Posterior vena cava (tissue), 2 donors: ENCODE measurements around the gene IPPK. TPM values are rescaled to one million over a fixed set of nuclear protein-coding genes. Genes with fewer than 3 reads are reported as not detected.

ENCODE experiments used
- DNase-seq: peaks from one replicate; pipeline ENCODE4 v3.0.0-alpha.2; 2020; ENCODE audit warnings: low spot score
- intact Hi-C, 2 donors: fragments of 100-400 bp; cut with DNase I; formaldehyde crosslinking; loops; one replicate each; pipeline versions ENCODE4 v1.14.1 to v1.14.2; 2022 to 2023
- total RNA-seq, 2 donors: library from RNA; stranded (reverse); fragmentation: NEBNext Ultra II Directional; extraction: Animal tissue kit (Norgen Biotek cat#: 25700); gene quantifications; one replicate each; pipeline ENCODE4 v1.2.1, GENCODE V29; 2021
- donor health status: DM: yes; HTN: yes; CAD: no.
- donor health status: DM: yes; HTN: yes; CAD: no.

The IPPK gene
- total RNA-seq, 2 donors from 2014 or later: 5.8 to 6.6 TPM

GRCh38 chr9:92706218-92706940, 36.4 kb upstream of the IPPK start:
- no peak for DNase-seq
- intact Hi-C loops: no loop called here

GRCh38 chr9:92704528-92704927, 34.6 kb upstream of the IPPK start:
- intact Hi-C loops: no loop called here
- DNase-seq: no peak

- no peak for DNase-seq
- intact Hi-C loops: no loop called here
Measured at GRCh38 chr9:92696619-92697018, 26.7 kb upstream of the IPPK start.

- intact Hi-C loops: no loop called here
- no peak for DNase-seq
Measured at GRCh38 chr9:92686954-92687353, 17.0 kb upstream of the IPPK start.

- no peak for DNase-seq
- intact Hi-C loops: no loop called here
Measured at GRCh38 chr9:92685022-92685421, 15.1 kb upstream of the IPPK start.

GRCh38 chr9:92682269-92682668, 12.3 kb upstream of the IPPK start:
- no peak for DNase-seq
- intact Hi-C loops: no loop called here

- intact Hi-C loops: no loop called here
- no peak for DNase-seq
Measured at GRCh38 chr9:92680166-92681119, 10.5 kb upstream of the IPPK start.

- intact Hi-C loops: no loop called here
- no peak for DNase-seq
Measured at GRCh38 chr9:92679413-92680165, 9.7 kb upstream of the IPPK start.

- intact Hi-C loops: no loop called here
- peak; percentile 80 for DNase-seq
Measured at GRCh38 chr9:92671323-92671722, 1.4 kb upstream of the IPPK start.

- peak; percentile 81 for DNase-seq
- intact Hi-C loops: no loop called here
Measured at GRCh38 chr9:92669527-92669889, 423 bp downstream of the IPPK start.

GRCh38 chr9:92668746-92669526, 995 bp downstream of the IPPK start:
- DNase-seq: peak; percentile 88
- intact Hi-C loops: no loop called here

GRCh38 chr9:92666912-92667532, 2.9 kb downstream of the IPPK start:
- peak; percentile 17 for DNase-seq
- intact Hi-C loops: no loop called here

GRCh38 chr9:92666236-92666635, 3.7 kb downstream of the IPPK start:
- DNase-seq: peak; percentile 54
- intact Hi-C loops: no loop called here

- intact Hi-C loops: no loop called here
- DNase-seq: no peak
Measured at GRCh38 chr9:92665836-92666235, 4.1 kb downstream of the IPPK start.

- peak; percentile 51 for DNase-seq
- intact Hi-C loops: no loop called here
Measured at GRCh38 chr9:92664394-92665152, 5.4 kb downstream of the IPPK start.

GRCh38 chr9:92663951-92664350, 6.0 kb downstream of the IPPK start:
- peak; percentile 67 for DNase-seq
- intact Hi-C loops: no loop called here

- peak; percentile 22 for DNase-seq
- intact Hi-C loops: no loop called here
Measured at GRCh38 chr9:92663126-92663525, 6.8 kb downstream of the IPPK start.

GRCh38 chr9:92661743-92662142, 8.2 kb downstream of the IPPK start:
- intact Hi-C loops: no loop called here
- peak; percentile 48 for DNase-seq
